ENCODE results near the gene CERS2. TPM values are rescaled to one million over a fixed set of nuclear protein-coding genes. Genes with fewer than 3 reads are reported as not detected.
"Not testable (repeated sequence)": the region's sequence is repeated elsewhere in the genome, so short reads cannot be mapped to it uniquely, and the experiment has no call there.

The CERS2 gene
- polyA plus RNA-seq, 5 donors = 232 to 283 (median 242) TPM

- no peak for DNase-seq
Measured at GRCh38 chr1:150972417-150972940, 2.2 kb downstream of the CERS2 start.

GRCh38 chr1:150971583-150972416, 2.8 kb downstream of the CERS2 start:
- no peak for DNase-seq

- peak; percentile 82 to 86 for DNase-seq
Measured at GRCh38 chr1:150970808-150971582, 3.6 kb downstream of the CERS2 start.

- DNase-seq = no peak
Measured at GRCh38 chr1:150969626-150970025, 5.0 kb downstream of the CERS2 start.

GRCh38 chr1:150968491-150968890, 6.1 kb downstream of the CERS2 start:
- no peak for DNase-seq

GRCh38 chr1:150967936-150968335, 6.7 kb downstream of the CERS2 start:
- DNase-seq = no peak

- DNase-seq = no peak
Measured at GRCh38 chr1:150966011-150966410, 8.6 kb downstream of the CERS2 start.

- DNase-seq = no peak
Measured at GRCh38 chr1:150965605-150966004, 9.0 kb downstream of the CERS2 start.

GRCh38 chr1:150964164-150964489, 10.5 kb downstream of the CERS2 start:
- DNase-seq = no peak

- no peak for DNase-seq
Measured at GRCh38 chr1:150963321-150964163, 11.1 kb downstream of the CERS2 start.

- no peak for DNase-seq
Measured at GRCh38 chr1:150961756-150962155, 12.9 kb downstream of the CERS2 start.

- DNase-seq = no peak
Measured at GRCh38 chr1:150960646-150961045, 14.0 kb downstream of the CERS2 start.

- DNase-seq = no peak
Measured at GRCh38 chr1:150957666-150958065, 17.0 kb downstream of the CERS2 start.

GRCh38 chr1:150955280-150955679, 19.4 kb downstream of the CERS2 start:
- DNase-seq = no peak

GRCh38 chr1:150954708-150955107, 19.9 kb downstream of the CERS2 start:
- DNase-seq = no peak

- DNase-seq = no peak
Measured at GRCh38 chr1:150944856-150945255, 29.8 kb downstream of the CERS2 start.

- peak in 1 of 2 donors; percentile 2 for DNase-seq
Measured at GRCh38 chr1:150931773-150932172, 42.9 kb downstream of the CERS2 start.

- not testable (repeated sequence) for DNase-seq
Measured at GRCh38 chr1:150928775-150929174, 45.9 kb downstream of the CERS2 start.

- no peak for DNase-seq
Measured at GRCh38 chr1:150928286-150928685, 46.3 kb downstream of the CERS2 start.

- DNase-seq = no peak
Measured at GRCh38 chr1:150927624-150928023, 47.0 kb downstream of the CERS2 start.

GRCh38 chr1:150926097-150926741, 48.4 kb downstream of the CERS2 start, which contains the start of gene SETDB1:
Gene SETDB1, plus strand, starts transcription at chr1:150926363. Its CDS starts 1,352 bp downstream, at chr1:150927715.
- peak; percentile 94 to 96 for DNase-seq
